HPDE6-E6E7 (cell line): Measurements from ENCODE around the gene CCT3.
"Not testable (repeated sequence)": the region's sequence is repeated elsewhere in the genome, so short reads cannot be mapped to it uniquely, and the experiment has no call there.

Experiments used
- DNase-seq: peaks from one replicate; pipeline ENCODE4 v3.0.0; 2011; ENCODE audit warnings: missing footprints; ENCODE audit errors: extremely low spot score

Gene CCT3

GRCh38 chr1:156337052-156337887 is 822 bp downstream of the CCT3 start:
- no peak for DNase-seq

DNA sequence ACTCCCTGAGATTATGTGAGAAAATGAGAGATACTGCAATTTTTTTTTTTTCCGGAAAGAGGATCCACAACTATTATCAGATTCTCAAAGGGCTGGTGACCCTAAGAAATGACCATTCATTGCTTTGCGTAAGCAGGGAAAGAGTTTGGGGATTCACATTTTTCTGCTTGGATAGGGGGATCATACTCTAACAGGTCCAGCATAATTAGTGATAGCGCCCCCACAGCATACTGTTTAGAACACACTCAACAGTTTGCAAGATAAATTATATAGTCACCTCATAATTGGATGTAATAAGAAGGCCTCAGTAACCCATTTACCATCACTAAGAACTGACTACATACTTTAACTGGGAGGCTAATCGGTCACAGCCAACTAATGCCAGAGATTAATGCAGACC is 1.9 kb downstream of the CCT3 start:
- DNase-seq: no peak

DNA sequence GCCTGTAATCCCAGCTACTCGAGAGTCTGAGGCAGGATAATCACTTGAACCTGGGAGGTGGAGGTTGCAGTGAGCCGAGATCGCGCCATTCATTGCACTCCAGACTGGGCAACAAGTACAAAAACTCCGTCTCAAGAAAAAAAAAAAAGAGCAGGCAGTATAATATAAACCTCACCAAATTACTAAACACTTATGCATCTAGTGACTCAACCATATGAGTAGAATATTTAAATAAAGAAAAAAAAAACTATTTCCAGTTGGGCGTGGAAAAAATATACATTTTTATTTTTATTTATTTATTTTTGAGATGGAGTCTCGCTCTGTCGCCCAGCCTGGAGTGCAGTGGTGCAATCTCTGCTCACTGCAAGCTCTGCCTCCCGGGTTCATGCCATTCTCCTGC is 14.9 kb downstream of the CCT3 start:
- DNase-seq: not testable (repeated sequence)

DNA sequence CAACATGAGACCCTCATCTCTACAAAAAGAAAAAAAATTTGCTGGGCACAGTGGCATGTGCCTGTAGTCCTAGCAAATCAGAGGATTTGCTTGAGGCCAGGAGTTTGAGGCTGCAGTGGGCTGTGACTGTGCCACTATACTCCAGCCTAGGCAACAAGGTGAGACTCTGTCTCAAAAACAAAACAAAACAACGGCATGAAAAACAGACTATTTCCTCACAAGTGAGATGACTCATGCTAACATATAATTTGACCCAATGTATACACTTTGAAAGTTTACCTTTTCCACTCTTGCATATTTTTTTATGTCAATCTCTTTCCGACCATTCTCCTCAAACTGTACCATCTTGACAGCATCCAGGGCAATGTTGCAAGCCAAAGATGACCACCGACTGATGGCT is 17.5 kb downstream of the CCT3 start:
- DNase-seq: no peak

- DNase-seq: no peak
Measured at GRCh38 chr1:156319664-156320063, 18.4 kb downstream of the CCT3 start.

- no peak for DNase-seq
Measured at GRCh38 chr1:156316909-156317308, 21.2 kb downstream of the CCT3 start.

- no peak for DNase-seq
Measured at GRCh38 chr1:156310962-156311361, 27.1 kb downstream of the CCT3 start.

DNA sequence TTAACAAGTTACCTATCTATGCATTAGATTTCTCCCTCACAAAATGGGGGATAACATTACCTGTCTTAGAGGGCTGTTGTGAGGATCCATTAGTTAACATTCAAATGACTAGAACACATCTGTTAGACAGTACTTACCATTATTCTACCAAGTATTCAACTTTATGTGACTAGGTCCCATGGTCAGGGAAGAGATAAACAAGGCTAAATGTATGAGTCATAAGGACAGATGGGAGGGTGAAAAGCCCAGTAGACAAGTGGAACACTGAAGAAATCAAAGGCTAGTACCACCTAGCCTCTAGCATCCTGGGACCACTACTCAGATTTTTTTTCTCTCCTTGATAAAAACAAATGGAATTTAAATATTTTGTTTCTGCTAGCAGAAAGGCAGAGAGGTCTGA is 30.0 kb downstream of the CCT3 start:
- no peak for DNase-seq

DNA sequence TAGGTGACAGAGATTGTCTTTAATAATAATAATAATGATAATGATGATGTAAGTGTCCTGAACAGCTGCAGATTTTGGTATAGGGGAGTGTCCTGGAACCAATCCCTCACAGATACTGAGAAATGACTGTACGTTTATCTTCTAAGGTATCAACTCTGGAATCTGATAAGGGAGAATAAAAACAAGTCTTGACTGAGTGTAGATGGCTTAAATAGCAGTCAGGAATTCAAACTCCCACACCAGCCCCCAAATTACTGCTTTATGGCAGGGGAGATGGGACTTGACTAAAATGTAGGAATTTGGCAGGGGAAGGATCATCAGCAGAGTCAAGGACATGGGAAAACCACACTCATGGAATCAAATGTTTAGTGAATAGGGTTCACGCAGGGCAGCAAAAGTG is 32.9 kb downstream of the CCT3 start:
- DNase-seq: no peak

DNA sequence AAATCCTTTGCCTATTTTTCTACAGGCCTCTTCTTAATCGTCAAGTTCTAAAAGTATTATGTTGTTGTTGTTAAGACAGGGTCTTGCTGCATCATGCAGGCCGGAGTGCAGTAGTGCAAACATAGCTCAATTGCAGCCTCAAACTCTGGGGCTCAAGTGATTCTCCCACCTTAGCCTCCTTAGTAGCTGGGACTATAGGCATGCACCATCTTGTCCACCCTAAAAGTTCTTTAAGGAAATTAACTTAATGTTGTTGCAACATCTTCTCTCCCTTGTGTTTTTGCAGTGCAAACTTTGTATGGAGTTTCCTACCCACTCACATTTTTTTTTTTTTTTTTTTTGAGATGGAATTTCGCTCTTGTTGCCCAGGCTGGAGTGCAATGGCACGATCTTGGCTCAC is 34.9 kb downstream of the CCT3 start:
- DNase-seq: no peak

GRCh38 chr1:156298852-156299357 is 39.2 kb downstream of the CCT3 start, which contains the start of gene VHLL:
TSS of gene VHLL (minus strand) at chr1:156299307. CDS start at chr1:156299189, 118 bp downstream.
- no peak for DNase-seq

GRCh38 chr1:156295391-156295947 is 42.6 kb downstream of the CCT3 start, which contains the start of gene GLMP:
TSS of gene GLMP (minus strand) at chr1:156295679. CDS start at chr1:156295645, 34 bp downstream.
- DNase-seq: peak; percentile 39

GRCh38 chr1:156293895-156294294 is 44.2 kb downstream of the CCT3 start:
- DNase-seq: no peak

- no peak for DNase-seq
Measured at GRCh38 chr1:156293098-156293434, 45.0 kb downstream of the CCT3 start.

GRCh38 chr1:156291226-156292061 is 46.6 kb downstream of the CCT3 start:
- peak; percentile 88 for DNase-seq

DNA sequence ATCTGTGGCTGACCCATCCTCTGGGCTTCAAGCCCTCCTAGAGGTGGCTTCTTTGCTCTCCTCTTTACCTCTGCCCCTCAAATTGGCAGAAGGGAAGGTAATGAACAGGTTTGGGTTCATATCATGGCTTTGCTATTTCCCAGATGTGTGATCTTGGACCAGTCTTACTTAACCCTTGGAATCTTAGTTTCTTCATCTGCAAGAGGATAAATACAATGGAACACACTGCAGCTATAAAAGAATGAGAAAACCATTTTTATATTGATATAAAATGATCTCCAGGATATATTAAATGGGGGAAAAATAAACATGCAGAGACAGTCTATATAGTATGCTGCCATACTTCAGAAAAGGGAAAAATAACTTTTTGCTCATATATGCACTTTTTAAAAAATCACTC is 48.2 kb downstream of the CCT3 start:
- DNase-seq: no peak

- no peak for DNase-seq
Measured at GRCh38 chr1:156286061-156286460, 52.0 kb downstream of the CCT3 start.

DNA sequence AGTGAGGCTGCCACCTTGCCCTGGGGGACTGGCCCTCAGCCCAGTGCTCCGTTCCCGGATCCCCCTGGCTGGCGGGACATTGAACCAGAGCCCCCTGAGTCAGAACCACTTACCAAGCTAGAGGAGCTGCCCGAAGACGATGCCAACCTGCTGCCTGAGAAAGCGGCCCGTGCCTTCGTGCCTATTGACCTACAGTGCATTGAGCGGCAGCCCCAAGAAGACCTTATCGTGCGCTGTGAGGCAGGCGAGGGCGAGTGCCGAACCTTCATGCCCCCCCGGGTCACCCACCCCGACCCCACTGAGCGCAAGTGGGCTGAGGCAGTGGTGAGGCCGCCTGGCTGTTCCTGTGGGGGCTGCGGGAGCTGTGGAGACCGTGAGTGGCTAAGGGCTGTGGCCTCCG is 52.7 kb downstream of the CCT3 start:
- no peak for DNase-seq

- DNase-seq: no peak
Measured at GRCh38 chr1:156284757-156285156, 53.3 kb downstream of the CCT3 start.

DNA sequence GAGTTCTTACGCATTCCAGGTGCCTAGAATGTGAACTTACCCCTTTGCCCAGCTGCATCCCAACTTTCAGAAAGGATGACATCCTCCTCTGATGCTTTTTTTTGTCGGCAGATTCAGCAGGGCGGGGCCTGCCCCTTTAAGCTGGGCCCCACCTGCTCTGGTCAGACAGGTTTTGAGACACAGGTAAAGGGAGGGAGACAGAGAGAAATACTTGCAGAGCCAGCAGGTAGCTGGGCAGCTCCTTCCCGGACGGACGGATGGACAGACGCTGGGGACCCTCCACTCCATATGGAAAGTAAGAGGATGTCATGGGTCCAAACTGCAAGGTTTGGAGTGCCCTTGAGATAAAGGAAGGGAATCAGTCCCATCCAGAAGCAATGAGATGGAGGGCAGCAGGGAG is 54.0 kb downstream of the CCT3 start, which contains the start of gene TMEM79:
TSS of gene TMEM79 (plus strand) at position 214 of the 400 bp plus-strand sequence. CDS start 902 bp downstream, outside the sequence.
- DNase-seq: peak; percentile 67

DNA sequence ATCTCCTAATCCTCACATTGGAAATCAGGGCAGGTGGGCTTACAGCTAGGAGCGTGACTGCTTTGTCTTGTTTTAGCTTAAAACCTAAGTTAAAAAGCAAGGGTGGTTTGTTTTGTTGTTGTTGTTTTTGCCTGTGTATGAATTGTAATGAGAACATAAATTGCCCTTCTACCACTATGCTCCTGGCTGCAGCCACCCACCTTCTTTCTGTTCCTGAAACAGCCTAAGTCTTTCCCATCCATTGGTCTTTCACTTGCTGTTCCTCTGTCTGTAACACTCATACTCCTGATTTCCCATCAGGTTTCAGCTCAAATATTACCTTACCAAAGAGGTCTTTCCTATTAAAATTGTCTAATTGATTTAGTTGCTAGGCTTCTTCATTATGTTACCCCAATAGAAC is 54.6 kb downstream of the CCT3 start:
- no peak for DNase-seq
